ENCODE results near the gene ZDHHC1. TPM values are rescaled to one million over a fixed set of nuclear protein-coding genes. Genes with fewer than 3 reads are reported as not detected.
A peak's percentile ranks its signal among the peaks of the same experiment; 100 is the strongest.

Gene ZDHHC1
- polyA plus RNA-seq, 1 of the 3 experiments (the other 2 are of a cell fraction): 15.8 TPM

GRCh38 chr16:67393111-67393787, 23.0 kb downstream of the ZDHHC1 start, which contains the start of gene TPPP3 (continued):
- TF ChIP-seq REST (IDR thresholded peaks at IDR 0.05; ENCODE audit: low read depth, low read length): peak; percentile 13; the same call in 1 of the 2 replicates
- no peak for TF ChIP-seq USF1 (IDR thresholded peaks at IDR 0.05; ENCODE audit: borderline replicate concordance, low read depth)

GRCh38 chr16:67392301-67393059, 23.8 kb downstream of the ZDHHC1 start:
- Histone ChIP-seq H3K9me3 (no peaks in the 10 kb centered on the region), H3K27ac (ENCODE audit: low read depth in 2 of 2, low read length in 1 of 2) (peak overlapping the region; percentile 28 to 56; a peak in 2 of 4 replicates), H4K20me1 (ENCODE audit: insufficient read depth) (no peaks in the 10 kb centered on the region), H3K4me1 (ENCODE audit: control insufficient read depth in 1 of 2, insufficient read depth in 2 of 2, low read depth in 1 of 2, low read length in 1 of 2) (peaks cover 10 to 53% of the 10 kb centered on the region in 2 experiments; a peak in 2 of 4 replicates), H3F3A (replicated peaks; ENCODE audit: insufficient read depth) (peaks cover 5% of the 10 kb centered on the region), H3K4me3 (ENCODE audit: low read depth in 2 of 2, low read length in 1 of 2) (peak overlapping the region; percentile 55 to 59), H3K9ac (peak overlapping the region; percentile 70), H2AFZ (ENCODE audit: low read depth) (peak overlapping the region; percentile 69; the same call in 1 of the 2 replicates), H3K36me3 (replicated peaks in 1 of 2; ENCODE audit: control insufficient read depth in 1 of 2, insufficient read depth in 2 of 2, low read length in 1 of 2) (no peaks in the 10 kb centered on the region), H3K4me2 (peak overlapping the region; percentile 89), H3K79me2 (ENCODE audit: insufficient read depth) (no peaks in the 10 kb centered on the region), H3K27me3 (ENCODE audit: insufficient read depth) (no peaks in the 10 kb centered on the region), H3K9me2 (no peaks in the 10 kb centered on the region)
- 90% methylated on average over 18 of the region's 18 CpGs for WGBS (ENCODE audit: low lambda C conversion rate)
- no peak for TF ChIP-seq ZBTB33 (IDR thresholded peaks at IDR 0.05; ENCODE audit: borderline replicate concordance, low read depth)
- POLR2A ChIA-PET: interaction anchor here (0.7 kb wide), 1 partner anchor 786 kb away, joined by 4 read pairs; no protein-coding TSS in a partner anchor
- no peak for DNase-seq
- CTCF ChIA-PET: interaction anchor here (0.6 to 2.2 kb wide), 17 partner anchors 9 to 120 kb away, joined by 3 to 15 read pairs (median 5); partner anchors contain the start of genes KCTD19, LRRC36 and ZDHHC1
